IPS-NIHi11 (cell line): ENCODE results near the gene HID1.
"Not testable (repeated sequence)": the region's sequence is repeated elsewhere in the genome, so short reads cannot be mapped to it uniquely, and the experiment has no call there.

Source experiments
- DNase-seq: peaks from one replicate; pipeline ENCODE4 v3.0.0; 2012; ENCODE audit warnings: mixed read lengths, low spot score

HID1 gene

DNA sequence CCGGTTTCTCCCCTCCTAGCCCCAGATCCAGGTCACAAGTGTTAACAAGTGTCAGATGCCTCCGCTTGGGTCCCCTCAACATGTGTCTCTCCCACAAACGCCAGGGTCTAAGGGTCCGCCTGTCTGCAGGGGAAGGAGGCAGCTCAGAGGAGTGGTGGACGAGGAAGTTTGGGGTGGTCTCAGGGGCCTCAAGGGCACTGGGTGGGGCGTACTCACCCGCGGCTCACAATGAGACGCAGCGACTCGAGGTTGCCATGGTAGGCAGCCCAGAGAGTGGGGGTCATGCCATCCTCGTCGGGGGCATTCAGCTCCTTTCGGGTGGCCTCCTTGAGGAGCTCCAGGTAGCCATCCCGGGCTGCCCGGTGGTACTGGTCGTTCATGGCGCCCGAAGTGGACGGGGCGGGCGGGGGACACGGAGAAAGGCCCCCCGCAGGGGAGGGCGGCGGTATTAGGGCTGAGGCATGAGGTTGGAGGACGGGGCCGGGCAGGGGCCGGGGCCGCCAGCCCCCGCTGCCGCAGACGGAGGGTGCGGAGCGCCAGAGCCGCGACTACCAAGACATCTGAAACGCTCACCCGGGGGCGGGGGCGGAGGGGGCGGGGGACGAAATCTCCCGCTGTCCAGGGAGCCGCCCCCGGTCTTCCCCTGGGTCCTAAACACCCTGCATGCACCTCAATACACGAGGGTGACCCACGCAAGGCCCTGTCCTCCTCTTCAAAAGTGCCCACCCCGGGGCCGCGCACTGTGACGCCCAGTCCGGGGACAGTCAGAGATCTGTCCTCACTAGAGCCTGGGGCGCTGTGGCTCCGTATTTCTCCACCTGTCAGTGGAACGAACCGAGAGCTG lies 49.6 kb downstream of the HID1 start, which contains the start of gene USH1G:
Gene USH1G, minus strand, starts transcription at position 562 of the 844 bp plus-strand sequence. Its CDS starts 182 bp downstream, at position 380.
- DNase-seq: peak; percentile 86

DNA sequence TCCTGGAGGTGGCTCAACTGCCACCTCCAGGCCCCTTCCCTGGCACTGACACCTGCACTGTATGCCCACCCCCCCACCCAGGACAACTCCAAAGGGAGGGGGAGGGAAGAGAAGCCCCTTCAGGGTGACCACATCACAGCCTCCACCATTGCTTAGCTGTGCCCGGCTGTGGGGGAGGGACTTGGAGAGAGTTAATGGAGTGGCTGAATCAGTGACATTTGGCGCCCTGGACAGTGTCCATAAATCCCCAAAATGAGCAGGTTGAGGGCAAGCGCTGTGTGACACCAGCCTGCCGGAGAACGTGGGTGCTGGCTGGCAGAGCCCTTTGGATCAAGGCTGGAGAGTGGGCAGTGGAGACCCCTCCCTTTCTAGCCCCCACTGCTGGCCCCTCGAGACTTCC lies 50.4 kb downstream of the HID1 start:
- no peak for DNase-seq

DNA sequence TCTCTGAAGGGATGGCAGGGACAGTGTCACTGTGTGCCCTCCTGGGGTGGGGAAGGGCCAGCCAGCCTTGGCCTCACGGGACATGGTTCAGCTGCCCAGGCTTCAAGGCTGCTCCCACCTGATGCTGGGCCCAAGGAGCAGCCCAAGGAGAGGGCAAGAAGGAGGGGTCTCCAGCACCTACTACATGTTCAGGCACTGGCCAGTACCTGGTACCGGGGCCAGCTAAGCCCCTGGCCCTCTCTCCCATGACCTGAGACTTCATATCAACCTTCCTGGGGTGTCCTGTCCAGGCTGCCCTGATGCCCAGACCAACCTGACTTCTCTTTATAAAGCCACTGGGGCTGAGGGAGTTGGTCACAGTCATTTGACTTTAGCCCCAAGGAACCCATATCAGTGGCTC lies 50.8 kb downstream of the HID1 start:
- no peak for DNase-seq

DNA sequence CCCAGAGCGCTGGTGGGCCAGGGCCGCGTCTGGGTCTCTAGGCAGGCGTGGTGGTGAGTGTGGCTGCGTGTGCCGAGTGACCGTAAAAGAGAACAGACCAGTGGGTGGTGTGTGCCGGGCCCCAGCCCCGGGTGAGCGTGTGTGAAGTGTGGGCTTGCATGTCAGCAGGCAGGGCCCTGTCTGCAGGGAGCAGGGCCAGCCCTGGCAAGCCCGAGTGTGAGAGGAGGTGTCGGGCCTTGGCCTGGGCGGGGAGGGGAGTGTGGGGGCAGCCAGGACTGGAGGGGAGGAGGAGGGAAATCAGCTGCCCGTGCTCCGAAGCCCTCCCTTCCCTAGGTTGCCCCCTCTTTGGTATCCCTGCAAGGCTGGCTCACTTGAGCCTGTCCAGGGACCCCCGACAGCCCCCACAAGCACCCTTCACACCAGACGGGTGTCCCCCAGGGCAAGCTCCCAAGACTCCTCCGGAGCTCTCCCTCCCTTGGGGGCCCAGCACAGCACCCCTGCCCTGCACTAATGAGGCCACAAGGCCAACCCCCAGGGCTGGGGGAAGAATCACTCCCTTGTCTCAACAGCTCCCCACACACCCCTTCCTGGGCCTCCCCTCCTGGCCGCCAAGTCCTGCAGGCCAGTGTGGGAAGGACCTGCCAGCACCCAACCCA lies 51.4 kb downstream of the HID1 start:
- no peak for DNase-seq

DNA sequence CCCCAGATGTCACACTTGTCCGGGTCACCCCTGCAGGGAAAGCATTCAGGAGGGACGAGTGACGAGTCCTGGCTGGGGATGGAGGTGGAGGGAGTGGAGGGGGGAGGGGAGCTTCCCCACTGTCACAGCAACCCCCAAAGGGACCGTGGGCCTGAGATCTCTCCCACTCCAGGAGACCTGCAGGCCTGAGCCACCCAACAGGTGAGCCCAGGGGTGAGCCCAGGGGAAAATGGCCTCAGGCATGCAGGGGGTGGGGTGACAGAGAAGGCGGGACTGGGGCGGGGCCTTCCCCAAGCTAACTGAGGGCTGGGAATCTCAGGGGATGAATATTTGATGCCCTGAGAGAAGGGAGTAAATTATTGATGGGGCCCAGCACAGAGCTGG lies 51.9 kb downstream of the HID1 start:
- peak; percentile 74 for DNase-seq

DNA sequence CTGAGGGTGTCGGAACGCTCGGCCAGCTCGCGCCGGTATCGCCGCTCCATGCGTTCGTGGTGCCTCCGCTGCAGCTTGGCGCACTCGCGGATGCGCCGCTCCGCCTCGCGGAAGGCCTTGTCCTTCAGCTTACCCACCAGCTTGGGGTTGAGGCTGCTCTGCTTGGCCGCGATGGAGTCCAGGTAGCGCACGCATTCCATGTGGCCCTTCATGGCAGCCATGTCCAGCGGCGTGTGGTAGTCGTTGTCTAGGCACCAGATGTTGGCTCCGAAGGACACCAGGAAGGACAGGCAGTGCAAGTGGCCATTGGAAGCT lies 52.3 kb downstream of the HID1 start:
- DNase-seq: no peak

DNA sequence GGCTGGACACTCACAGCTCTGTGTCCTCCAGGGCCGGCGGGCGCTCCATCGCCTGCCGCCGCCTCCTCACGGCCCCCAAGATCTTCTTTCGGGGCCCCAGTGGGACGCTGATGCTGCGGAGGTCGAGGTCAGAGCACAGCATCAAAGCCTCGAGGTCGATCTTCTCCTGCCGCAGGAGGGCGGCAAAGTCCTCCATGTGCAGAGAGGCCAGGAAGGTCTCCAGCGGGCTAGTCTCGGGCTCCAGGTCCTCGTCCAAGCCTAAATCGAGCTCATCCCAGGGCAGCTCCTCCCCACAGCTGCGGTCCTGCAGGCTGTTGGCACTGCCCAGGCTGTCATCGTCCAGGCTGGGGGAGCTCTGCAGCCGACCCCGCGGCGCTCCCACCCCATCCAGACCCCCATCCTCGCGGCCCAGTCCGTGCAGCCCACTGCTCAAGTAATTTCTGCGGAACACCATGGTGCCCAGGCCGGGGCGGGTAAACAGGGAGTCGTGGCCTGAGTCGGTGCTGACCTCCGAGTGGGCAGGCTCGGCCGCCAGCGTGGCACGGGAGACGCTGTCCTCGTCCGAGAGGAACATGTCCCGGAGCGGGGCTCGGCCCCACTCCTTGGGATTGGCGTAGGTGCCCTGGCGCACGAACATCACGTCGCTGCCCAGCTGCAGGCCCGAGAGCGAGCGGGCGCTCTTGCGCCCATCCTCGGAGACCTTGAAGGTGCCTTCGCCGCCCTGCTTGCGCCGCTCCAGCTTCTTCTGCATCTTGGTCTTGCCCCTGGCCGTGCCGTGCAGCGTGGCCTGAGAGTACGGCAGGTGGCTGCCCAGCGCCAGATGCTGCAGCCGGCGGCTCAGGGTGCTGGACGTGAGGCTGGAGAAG lies 52.9 kb downstream of the HID1 start:
- DNase-seq: peak; percentile 69

DNA sequence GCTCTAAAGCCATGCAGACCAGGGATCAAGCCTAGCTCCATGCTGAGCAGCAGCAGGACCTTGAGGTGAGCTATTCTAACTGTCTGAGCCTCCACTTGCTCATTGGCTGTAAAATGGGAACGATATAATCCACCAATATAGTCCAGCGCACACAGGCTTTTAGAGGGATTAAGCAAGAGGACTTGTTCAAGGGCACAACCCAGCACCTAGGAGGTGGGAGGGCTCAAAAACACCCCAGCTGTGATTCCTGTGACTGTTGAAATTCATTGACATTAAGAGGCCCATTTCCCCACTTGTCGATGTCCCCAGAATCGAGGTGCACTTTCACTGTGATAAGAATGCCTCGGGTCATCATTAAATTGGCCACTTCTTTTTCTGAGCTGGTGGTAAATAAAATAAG lies 53.7 kb downstream of the HID1 start:
- DNase-seq: no peak

DNA sequence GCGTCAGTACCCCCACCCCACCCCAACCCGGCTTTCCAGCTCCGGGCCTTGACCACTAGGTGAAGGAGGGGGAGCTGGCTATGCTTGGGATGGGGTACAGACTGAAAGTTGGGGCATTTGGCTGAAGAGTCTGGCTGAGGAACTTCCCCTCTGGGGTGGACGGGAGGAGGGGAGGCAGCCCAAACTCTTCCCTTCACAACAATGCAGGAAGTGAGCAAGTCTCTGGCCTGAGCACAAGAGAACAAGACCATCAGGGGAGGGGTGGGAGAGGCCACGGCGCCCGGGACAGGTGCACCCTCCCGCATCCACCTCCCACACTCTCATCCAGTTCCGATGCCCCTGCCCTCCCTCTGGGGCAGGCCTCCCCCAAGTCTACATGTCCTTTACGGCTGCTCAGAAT lies 55.1 kb downstream of the HID1 start:
- DNase-seq: no peak

DNA sequence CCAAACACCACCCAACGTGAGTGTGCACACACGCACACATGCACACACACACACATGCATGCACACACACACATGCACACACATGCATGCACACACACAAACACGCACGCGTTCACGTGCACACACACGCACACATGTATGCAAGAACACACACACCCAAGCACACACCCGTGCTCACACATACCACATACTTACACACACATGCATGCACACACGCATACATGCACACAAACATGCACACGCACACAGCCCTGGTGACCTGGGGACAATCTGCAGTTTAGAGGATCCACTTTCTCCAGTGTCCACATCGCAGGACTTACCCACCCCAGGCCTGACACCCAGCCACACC lies 55.7 kb downstream of the HID1 start:
- no peak for DNase-seq

DNA sequence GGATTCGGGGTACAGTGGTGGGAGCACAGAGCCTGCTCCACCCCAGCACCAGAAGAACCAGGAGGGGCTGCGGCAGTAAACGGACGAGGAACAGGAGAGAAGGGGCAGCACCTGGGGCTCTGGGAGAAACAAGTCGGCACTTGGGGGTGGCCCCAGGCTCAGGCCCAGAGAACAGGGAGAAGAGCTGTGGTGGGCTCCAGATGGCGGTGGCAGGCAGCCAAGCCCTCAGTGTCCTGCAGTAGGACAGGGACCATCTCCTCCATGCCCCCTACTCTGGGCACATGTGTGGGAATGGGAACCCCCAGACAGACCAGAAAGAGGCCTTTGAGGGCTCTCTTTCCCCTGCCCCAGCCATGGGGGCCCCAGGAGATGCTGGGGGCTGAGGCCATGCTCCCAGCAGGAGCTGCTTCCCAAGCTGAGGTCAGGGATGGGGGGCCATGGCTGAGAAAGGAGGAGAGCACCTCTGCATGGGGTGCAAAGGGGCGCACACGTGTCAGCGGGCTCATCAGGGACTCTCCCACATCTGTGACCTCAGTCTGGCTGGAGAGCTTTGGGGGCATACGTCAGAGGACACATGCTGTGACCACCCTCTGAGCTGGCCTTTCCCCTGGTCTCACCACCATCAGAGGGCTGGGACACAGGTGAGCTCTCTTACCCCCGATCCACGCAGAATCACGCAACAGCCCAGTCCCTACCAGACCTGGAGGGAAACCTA lies 56.3 kb downstream of the HID1 start:
- DNase-seq: no peak

DNA sequence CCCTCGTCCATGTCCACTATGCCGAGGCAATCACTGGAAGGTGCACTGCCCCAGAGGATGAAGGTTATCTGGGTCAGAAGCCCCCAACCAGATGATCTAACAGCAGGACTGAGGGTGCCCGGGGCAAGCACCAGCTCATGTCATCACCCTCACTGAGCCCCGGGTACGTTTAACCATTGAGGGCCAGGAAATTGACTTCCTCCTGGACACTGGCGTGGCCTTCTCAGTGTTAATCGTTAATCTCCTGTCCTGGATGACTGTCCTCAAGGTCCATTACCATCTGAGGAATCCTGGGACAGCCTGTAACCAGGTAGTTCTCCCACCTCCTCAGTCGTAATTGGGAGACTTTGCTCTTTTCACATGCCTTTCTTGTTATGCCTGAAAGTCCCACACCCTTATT lies 61.1 kb downstream of the HID1 start:
- DNase-seq: not testable (repeated sequence)

DNA sequence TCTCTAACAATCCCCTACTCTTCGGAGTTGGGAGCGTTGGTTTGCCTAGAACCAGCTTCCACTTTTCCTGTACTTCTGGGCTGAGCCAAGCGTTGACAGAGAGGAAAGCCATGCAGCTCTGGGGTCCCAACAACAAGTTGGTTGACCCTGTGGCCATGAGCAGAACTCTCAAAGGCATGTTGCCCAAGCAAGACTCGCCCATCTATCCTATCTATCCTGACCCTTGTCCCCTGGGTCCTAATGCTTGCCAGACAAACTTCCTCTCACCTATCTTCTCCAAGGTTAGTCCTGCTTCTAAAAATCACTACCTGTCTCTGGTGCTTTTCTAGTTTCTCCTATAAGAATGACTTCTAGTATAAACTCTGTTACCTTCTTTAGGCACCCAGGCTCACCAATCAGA lies 63.5 kb downstream of the HID1 start:
- not testable (repeated sequence) for DNase-seq

DNA sequence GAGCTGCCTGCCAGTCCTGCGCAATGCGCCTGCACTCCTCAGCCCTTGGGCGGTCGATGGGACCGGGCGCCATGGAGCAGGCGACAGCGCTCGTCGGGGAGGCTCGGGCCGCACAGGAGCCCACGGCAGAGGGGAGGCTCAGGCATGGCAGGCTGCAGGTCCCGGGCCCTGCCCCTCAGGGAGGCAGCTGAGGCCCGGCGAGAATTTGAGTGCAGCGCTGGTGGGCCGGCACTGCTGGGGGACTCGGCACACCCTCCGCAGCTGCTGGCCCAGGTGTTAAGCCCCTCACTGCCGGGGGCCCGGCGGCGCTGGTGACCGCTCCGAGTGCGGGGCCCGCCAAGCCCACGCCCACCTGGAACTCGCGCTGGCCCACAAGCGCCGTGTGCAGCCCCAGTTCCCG lies 65.5 kb downstream of the HID1 start:
- DNase-seq: no peak

DNA sequence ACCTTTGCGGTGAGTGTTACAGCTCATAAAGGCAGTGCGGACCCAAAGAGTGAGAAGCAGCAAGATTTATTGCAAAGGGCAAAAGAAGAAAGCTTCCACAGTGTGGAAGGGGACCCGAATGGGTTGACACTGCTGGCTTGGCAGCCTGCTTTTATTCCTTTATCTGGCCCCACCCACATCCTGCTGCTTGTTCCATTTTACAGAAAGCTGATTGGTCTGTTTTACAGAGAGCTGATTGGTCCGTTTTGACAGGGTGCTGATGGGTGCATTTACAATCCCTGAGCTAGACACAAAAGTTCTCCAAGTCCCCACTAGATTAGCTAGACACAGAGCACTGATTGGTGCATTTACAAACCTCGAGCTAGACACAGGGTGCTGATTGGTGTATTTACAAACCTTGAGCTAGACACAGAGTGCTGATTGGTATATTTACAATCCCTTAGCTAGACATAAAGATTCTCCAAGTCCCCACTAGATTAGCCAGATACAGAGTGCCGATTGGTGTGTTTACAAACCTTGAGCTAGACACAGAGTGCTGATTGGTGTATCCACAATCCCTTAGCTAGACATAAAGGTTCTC lies 66.3 kb downstream of the HID1 start:
- DNase-seq: not testable (repeated sequence)

DNA sequence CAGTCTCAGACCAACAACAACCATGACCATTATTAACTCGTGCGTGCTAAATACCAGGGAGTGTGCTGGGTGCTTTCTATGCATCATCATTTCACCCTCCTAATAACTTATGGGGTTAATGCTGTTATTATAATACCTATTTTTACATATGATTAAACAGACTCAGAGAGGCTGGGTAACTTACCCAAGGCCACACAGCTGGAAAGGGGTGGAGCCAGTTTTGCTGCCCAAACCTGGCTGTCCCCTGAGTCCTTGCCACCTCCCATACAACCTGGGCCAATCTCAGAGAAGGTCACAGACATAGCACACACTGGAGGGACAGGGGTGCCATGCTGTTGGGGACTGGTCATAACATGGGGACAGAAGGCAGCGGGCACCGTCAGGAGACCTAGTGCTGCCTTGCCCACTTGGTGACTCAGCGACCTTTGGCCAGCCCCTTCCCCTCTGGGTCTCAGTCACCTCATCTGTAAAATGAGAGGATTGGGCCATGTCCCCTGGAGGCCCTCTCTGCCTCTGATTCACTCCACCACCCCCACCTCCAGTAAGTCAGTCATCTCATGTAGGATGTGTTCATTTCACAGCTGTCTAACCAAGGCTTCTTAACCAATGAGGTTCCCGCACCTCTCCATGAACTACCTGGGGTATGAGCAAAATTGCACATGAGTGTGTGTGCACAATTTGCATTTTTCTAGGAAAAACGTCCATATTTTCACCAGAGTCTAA lies 67.7 kb downstream of the HID1 start:
- no peak for DNase-seq

DNA sequence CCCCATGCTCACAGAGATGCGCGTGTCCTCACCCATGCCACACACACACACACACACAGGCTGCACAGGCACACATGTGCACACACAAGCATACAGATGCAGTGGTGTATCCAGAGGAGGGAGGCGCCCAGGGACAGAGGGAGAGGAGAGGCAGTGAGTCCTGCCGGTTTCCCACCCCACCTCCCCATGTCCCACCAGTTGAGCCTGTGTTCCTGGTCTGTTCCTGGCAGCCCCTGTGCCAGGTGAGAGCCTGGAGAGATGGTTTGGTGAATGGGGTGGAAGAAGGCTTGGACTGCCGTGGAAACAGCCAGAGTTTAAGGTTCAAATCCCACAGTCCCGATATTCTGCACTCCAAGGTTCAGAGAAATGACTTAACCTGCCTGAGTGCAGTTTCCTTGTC lies 68.9 kb downstream of the HID1 start:
- no peak for DNase-seq

DNA sequence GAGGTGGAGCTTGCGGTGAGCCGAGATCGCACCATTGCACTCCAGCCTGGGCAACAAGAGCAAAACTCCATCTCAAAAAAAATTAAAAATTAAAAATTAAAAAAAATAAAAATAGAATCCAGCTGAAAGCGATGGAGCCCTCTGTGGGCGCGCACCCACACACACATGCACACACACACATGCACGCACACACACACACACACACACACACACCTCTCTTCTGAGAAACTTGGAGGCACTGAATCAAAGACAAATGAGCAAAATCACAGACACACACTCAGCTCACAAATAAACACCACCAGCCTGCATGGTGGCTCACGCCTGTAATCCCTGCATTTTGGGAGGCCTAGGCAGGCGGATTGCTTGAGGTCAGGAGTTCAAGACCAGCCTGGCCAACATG lies 69.5 kb downstream of the HID1 start:
- no peak for DNase-seq

DNA sequence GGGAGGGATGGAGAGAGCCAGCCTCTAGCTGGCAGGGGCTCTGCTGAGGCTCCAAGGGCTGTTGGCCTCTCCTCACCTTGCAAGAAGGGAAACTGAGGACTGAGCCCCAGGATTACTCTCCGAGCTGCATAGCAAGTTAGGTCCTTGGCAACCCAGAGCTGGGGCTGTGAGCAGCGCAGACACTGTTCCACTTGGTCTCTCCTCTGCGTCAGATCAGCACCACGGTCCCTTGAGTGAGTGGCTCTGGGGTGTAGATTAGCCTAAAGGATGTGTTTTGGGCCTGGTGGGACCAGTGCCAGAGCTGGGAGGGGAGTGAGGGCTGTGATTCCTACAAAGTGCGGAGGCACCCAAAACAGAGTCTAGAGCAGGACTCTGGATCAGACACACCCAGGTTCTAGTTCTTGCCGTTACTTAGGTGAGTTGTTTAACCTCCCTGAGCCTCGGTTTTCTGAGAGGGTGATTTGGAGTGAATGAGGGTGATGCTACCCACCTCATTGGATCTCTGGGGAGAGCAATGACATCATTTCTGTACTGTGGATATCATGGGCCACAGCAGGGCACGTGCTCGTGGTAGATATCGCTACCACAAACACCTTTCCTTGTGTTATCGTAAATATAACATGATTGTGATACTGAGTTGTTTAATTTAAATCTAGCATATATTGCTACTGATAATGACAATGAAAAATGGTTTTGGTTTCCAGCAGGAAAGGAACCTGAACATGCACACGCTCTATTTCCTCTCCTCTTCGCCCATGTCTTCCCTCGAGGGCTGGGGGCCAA lies 71.0 kb downstream of the HID1 start:
- no peak for DNase-seq
